ENCODE results near the gene SANBR.

DNA sequence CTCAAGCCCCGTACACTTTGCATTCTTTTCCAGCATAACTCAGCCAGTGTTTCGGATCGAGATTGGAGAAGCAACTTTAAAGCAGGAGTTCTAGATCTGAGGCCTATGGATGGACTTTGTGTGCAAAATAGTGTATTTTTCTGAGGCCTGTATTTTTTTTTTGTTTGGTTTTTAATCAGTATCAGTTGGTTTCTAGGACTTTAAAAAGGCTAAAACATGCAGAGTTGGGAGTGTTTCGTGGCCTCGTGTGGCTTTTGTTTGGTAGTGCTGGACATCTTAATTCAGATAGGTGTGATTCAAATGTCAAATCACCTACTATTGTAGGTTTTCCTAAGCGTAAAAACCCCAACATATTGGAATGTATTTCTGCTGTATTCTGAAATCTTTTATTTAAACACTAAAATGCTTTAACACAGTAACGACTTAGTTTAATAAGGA lies 47.3 kb upstream of the SANBR start:
- TF ChIP-seq, protein P1, sequence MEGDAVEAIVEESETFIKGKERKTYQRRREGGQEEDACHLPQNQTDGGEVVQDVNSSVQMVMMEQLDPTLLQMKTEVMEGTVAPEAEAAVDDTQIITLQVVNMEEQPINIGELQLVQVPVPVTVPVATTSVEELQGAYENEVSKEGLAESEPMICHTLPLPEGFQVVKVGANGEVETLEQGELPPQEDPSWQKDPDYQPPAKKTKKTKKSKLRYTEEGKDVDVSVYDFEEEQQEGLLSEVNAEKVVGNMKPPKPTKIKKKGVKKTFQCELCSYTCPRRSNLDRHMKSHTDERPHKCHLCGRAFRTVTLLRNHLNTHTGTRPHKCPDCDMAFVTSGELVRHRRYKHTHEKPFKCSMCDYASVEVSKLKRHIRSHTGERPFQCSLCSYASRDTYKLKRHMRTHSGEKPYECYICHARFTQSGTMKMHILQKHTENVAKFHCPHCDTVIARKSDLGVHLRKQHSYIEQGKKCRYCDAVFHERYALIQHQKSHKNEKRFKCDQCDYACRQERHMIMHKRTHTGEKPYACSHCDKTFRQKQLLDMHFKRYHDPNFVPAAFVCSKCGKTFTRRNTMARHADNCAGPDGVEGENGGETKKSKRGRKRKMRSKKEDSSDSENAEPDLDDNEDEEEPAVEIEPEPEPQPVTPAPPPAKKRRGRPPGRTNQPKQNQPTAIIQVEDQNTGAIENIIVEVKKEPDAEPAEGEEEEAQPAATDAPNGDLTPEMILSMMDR (IDR thresholded peaks at IDR 0.05): no peak
- no peak for TF ChIP-seq POLR2AphosphoS5 (IDR thresholded peaks at IDR 0.05; ENCODE audit: insufficient read depth in 1 of 2, low read depth in 1 of 2)

Data from vagina (tissue), 2 donors.